Measurements from ENCODE around the gene GREB1L. TPM values are rescaled to one million over a fixed set of nuclear protein-coding genes. Genes with fewer than 3 reads are reported as not detected.
A peak's percentile ranks its signal among the peaks of the same experiment; 100 is the strongest.
"Not testable (repeated sequence)": the region's sequence is repeated elsewhere in the genome, so short reads cannot be mapped to it uniquely, and the experiment has no call there.

The GREB1L gene
- polyA plus RNA-seq (ENCODE audit: insufficient read length in 3 of 3), result 1 to 10 TPM; 2.3 to 2.8 (median 2.8) TPM

GRCh38 chr18:21242141-21242779 lies at the start of gene GREB1L:
GREB1L (plus strand) TSS chr18:21242232; CDS start chr18:21383519, 141,287 bp downstream.
- no peak for DNase-seq (ENCODE audit: low read depth in 3 of 3, low spot score in 2 of 3)

- no peak for DNase-seq (ENCODE audit: low read depth in 3 of 3, low spot score in 2 of 3)
Observed at GRCh38 chr18:21192308-21192624, 49.8 kb upstream of the GREB1L start.

GRCh38 chr18:21194871-21195771 lies 46.9 kb upstream of the GREB1L start:
- peak in 1 of 3 donors; percentile 27 for DNase-seq (ENCODE audit: low read depth in 3 of 3, low spot score in 2 of 3)

GRCh38 chr18:21196426-21196825 lies 45.6 kb upstream of the GREB1L start:
- no peak for DNase-seq (ENCODE audit: low read depth in 3 of 3, low spot score in 2 of 3)

GRCh38 chr18:21203126-21203525 lies 38.9 kb upstream of the GREB1L start:
- DNase-seq (ENCODE audit: low read depth in 3 of 3, low spot score in 2 of 3), result no peak

- DNase-seq (ENCODE audit: low read depth in 3 of 3, low spot score in 2 of 3), result no peak
Observed at GRCh38 chr18:21203542-21204241, 38.3 kb upstream of the GREB1L start.

GRCh38 chr18:21205695-21206094 lies 36.3 kb upstream of the GREB1L start:
- no peak for DNase-seq (ENCODE audit: low read depth in 3 of 3, low spot score in 2 of 3)

GRCh38 chr18:21210278-21210677 lies 31.8 kb upstream of the GREB1L start:
- DNase-seq (ENCODE audit: low read depth in 3 of 3, low spot score in 2 of 3), result no peak

- no peak for DNase-seq (ENCODE audit: low read depth in 3 of 3, low spot score in 2 of 3)
Observed at GRCh38 chr18:21210784-21211183, 31.2 kb upstream of the GREB1L start.

- not testable (repeated sequence) for DNase-seq (ENCODE audit: low read depth in 3 of 3, low spot score in 2 of 3)
Observed at GRCh38 chr18:21214409-21214808, 27.6 kb upstream of the GREB1L start.

GRCh38 chr18:21215490-21215889 lies 26.5 kb upstream of the GREB1L start:
- DNase-seq (ENCODE audit: low read depth in 3 of 3, low spot score in 2 of 3), result no peak

- DNase-seq (ENCODE audit: low read depth in 3 of 3, low spot score in 2 of 3), result no peak
Observed at GRCh38 chr18:21218862-21219261, 23.2 kb upstream of the GREB1L start.

GRCh38 chr18:21230436-21230835 lies 11.6 kb upstream of the GREB1L start:
- DNase-seq (ENCODE audit: low read depth in 3 of 3, low spot score in 2 of 3), result no peak

- no peak for DNase-seq (ENCODE audit: low read depth in 3 of 3, low spot score in 2 of 3)
Observed at GRCh38 chr18:21241301-21242048, 557 bp upstream of the GREB1L start.

GRCh38 chr18:21242780-21243401 lies 859 bp downstream of the GREB1L start:
- no peak for DNase-seq (ENCODE audit: low read depth in 3 of 3, low spot score in 2 of 3)

- DNase-seq (ENCODE audit: low read depth in 3 of 3, low spot score in 2 of 3), result no peak
Observed at GRCh38 chr18:21254576-21254975, 12.5 kb downstream of the GREB1L start.

GRCh38 chr18:21255211-21255610 lies 13.2 kb downstream of the GREB1L start:
- no peak for DNase-seq (ENCODE audit: low read depth in 3 of 3, low spot score in 2 of 3)

- DNase-seq (ENCODE audit: low read depth in 3 of 3, low spot score in 2 of 3), result no peak
Observed at GRCh38 chr18:21257386-21257785, 15.4 kb downstream of the GREB1L start.

GRCh38 chr18:21260621-21261020 lies 18.6 kb downstream of the GREB1L start:
- no peak for DNase-seq (ENCODE audit: low read depth in 3 of 3, low spot score in 2 of 3)

- DNase-seq (ENCODE audit: low read depth in 3 of 3, low spot score in 2 of 3), result no peak
Observed at GRCh38 chr18:21261352-21261751, 19.3 kb downstream of the GREB1L start.
